Measurements from ENCODE around the gene CDH4.

DNA sequence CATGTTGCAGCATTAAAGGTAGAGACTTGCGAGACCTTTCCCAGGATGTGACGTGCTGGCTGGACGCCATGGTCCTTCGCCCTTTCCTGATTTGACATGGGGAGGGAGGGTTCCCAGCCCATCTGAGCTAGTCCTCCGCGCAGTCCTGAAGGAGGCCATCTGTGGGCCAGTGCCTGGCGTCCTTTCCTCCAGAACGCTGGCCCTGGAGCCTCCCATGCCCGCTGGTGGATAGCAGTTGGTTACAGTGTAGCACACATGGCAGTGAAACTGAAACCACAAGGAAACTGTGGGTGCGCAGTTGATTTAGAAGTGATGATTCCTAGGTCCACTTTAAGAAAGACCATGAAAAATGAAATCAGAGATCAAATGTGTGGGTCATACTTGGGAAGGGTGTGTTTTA, 193.7 kb downstream of the CDH4 start:
- no peak for TF ChIP-seq ELF4 (CRISPR knock-in tag; IDR thresholded peaks at IDR 0.05; ENCODE audit: low read depth)
- no peak for TF ChIP-seq ETV6 (CRISPR knock-in tag; IDR thresholded peaks at IDR 0.05)
- TF ChIP-seq, protein P1, sequence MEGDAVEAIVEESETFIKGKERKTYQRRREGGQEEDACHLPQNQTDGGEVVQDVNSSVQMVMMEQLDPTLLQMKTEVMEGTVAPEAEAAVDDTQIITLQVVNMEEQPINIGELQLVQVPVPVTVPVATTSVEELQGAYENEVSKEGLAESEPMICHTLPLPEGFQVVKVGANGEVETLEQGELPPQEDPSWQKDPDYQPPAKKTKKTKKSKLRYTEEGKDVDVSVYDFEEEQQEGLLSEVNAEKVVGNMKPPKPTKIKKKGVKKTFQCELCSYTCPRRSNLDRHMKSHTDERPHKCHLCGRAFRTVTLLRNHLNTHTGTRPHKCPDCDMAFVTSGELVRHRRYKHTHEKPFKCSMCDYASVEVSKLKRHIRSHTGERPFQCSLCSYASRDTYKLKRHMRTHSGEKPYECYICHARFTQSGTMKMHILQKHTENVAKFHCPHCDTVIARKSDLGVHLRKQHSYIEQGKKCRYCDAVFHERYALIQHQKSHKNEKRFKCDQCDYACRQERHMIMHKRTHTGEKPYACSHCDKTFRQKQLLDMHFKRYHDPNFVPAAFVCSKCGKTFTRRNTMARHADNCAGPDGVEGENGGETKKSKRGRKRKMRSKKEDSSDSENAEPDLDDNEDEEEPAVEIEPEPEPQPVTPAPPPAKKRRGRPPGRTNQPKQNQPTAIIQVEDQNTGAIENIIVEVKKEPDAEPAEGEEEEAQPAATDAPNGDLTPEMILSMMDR (IDR thresholded peaks at IDR 0.05): no peak
- TF ChIP-seq ZNF121 (CRISPR knock-in tag; IDR thresholded peaks at IDR 0.05): no peak
